ENCODE measurements around the gene DTNA.

DTNA gene

DNA sequence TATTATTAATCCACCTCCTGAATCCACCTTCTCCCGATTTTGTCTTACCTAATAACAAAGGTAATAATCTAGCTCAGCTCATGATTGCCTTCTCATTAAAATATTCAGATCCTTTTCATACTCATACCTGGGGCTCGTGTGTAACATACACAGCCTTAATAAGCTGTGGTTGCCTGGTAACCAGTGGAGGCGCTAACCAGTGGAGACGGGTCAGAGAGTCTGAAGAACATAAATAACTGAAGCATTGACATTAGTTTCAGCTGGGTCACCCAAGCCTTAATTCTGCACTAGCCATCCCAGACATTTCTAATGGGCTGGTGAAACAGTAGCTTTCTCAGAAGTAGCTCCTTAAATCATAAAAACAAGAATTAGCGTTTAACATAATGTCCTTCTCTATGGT, 14.8 kb upstream of the DTNA start:
- DNase-seq (ENCODE audit: low read depth) = no peak
- no peak overlapping the region for H3K4me3 ChIP-seq (ENCODE audit: low read depth, low read length)
- no peak for TF ChIP-seq CTCF (IDR thresholded peaks at IDR 0.05; ENCODE audit: low read depth, low read length, missing control alignments)

GRCh38 chr18:34696671-34697070, 13.4 kb upstream of the DTNA start:
- DNase-seq (ENCODE audit: low read depth) = no peak
- H3K4me3 ChIP-seq (ENCODE audit: low read depth, low read length) = no peak overlapping the region
- TF ChIP-seq CTCF (IDR thresholded peaks at IDR 0.05; ENCODE audit: low read depth, low read length, missing control alignments) = no peak

DNA sequence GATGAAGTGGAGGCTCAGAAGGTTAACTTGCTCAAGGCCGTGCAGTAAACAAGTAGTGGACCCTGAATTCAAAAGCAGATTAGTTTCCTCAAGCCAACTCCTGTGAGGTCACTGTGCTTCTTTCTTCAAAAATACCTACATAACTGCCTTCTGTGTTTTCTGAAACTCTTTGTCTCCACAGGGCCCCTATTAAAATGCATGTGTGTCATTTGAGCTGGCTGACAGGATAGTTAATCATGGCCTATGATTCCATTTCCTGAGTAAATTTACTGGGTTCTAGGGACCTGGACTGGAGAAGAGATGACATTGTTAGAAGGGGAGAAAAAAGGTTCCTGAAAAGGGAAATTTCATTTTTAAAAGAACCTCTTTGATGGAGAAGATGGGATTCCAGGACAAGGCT, 12.9 kb upstream of the DTNA start:
- H3K4me3 ChIP-seq (ENCODE audit: low read depth, low read length) = no peak overlapping the region
- no peak for DNase-seq (ENCODE audit: low read depth)
- no peak for TF ChIP-seq CTCF (IDR thresholded peaks at IDR 0.05; ENCODE audit: low read depth, low read length, missing control alignments)

GRCh38 chr18:34697891-34698290, 12.2 kb upstream of the DTNA start:
- no peak for DNase-seq (ENCODE audit: low read depth)
- H3K4me3 ChIP-seq (ENCODE audit: low read depth, low read length) = no peak overlapping the region
- no peak for TF ChIP-seq CTCF (IDR thresholded peaks at IDR 0.05; ENCODE audit: low read depth, low read length, missing control alignments)

DNA sequence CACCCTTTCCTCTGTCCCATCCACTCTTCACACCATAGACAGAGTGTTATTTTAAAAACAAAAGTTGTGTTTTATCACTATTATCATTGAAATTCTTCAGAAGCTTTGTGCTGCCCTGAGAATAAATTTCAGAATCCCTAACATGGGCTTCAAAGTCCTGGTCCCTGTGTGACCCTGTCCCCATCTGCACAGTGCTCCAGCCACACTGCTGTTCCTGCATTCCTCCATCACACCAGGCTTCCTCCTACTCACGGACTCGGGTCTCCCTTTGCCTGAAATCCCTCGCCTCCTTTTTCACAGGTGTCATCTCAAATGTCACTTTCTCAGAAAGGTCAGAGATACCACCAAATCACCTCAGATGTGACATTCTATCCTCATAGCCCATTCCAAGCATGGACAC, 8.2 kb upstream of the DTNA start:
- no peak overlapping the region for H3K4me3 ChIP-seq (ENCODE audit: low read depth, low read length)
- no peak for TF ChIP-seq CTCF (IDR thresholded peaks at IDR 0.05; ENCODE audit: low read depth, low read length, missing control alignments)
- no peak for DNase-seq (ENCODE audit: low read depth)

DNA sequence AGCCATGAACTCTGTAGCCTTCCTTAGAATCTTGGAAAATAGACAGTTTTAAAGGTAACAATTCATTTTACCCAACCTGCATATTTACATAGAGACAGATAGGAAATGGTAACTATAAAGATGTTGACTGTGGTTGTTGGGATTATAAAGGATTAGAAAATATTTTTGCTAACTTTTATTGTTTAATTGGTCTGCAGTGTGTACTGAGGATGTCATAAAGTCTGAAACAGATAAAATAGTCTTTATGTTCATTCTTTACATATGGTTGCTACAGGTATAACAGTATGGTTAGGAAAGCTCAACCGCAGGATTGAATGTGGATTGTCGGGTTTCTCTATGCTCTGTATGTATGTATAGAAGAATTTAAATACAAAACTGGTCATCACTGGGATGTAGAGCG, 7.3 kb upstream of the DTNA start:
- TF ChIP-seq CTCF (IDR thresholded peaks at IDR 0.05; ENCODE audit: low read depth, low read length, missing control alignments) = no peak
- H3K4me3 ChIP-seq (ENCODE audit: low read depth, low read length) = no peak overlapping the region
- DNase-seq (ENCODE audit: low read depth) = no peak

- DNase-seq (ENCODE audit: low read depth) = no peak
- H3K4me3 ChIP-seq (ENCODE audit: low read depth, low read length) = no peak overlapping the region
- no peak for TF ChIP-seq CTCF (IDR thresholded peaks at IDR 0.05; ENCODE audit: low read depth, low read length, missing control alignments)
Observed at GRCh38 chr18:34704074-34704473, 6.0 kb upstream of the DTNA start.

Measured in GM12864 (cell line).